HUES64 (cell line): ENCODE data around the gene NEK11.

Experiments
- H3K27ac ChIP-seq: 2 replicates; pipeline ENCODE4 v1.7.0; 2013; ENCODE audit warnings: low read depth, low read length, inconsistent platforms
- H3K27me3 ChIP-seq: 2 replicates; pipeline ENCODE4 v1.6.1; 2013; ENCODE audit warnings: mild to moderate bottlenecking, low read length; ENCODE audit not compliant: insufficient read depth
- H3K36me3 ChIP-seq: 2 replicates; pipeline ENCODE4 v1.6.1; 2013; ENCODE audit warnings: mild to moderate bottlenecking, low read length; ENCODE audit not compliant: insufficient read depth
- H3K4me1 ChIP-seq: 2 replicates; pipeline ENCODE4 v1.6.1; 2013; ENCODE audit warnings: mild to moderate bottlenecking, low read length, moderate library complexity; ENCODE audit not compliant: insufficient read depth
- H3K4me3 ChIP-seq: 2 replicates; pipeline ENCODE4 v1.5.1; 2013; ENCODE audit warnings: mild to moderate bottlenecking, low read length, moderate library complexity
- H3K9ac ChIP-seq: 2 replicates; pipeline ENCODE4 v1.6.1; 2013; ENCODE audit warnings: mild to moderate bottlenecking, low read depth, low read length
- H3K9me3 ChIP-seq: 2 replicates; pipeline ENCODE4 v1.6.1; 2013; ENCODE audit warnings: low read depth, low read length; ENCODE audit not compliant: insufficient read depth
- WGBS: fragments of 150-250, 120-280 bp; methylation state at CpG from one replicate; pipeline ENCODE4 v1.1.7; 2013; ENCODE audit warnings: missing lambda C conversion rate; 5-methylcytosine and 5-hydroxymethylcytosine counted together

Gene NEK11

GRCh38 chr3:131079086-131079485 lies 52.4 kb downstream of the NEK11 start:
- Histone ChIP-seq H3K27me3 (no peaks in the 10 kb centered on the region), H3K9ac (no peak overlapping the region), H3K9me3 (no peaks in the 10 kb centered on the region), H3K4me3 (no peak overlapping the region), H3K36me3 (no peaks in the 10 kb centered on the region), H3K4me1 (peaks cover 21% of the 10 kb centered on the region), H3K27ac (no peak overlapping the region)
- no CpG with 5 or more reads among the region's 1 CpG for WGBS

DNA sequence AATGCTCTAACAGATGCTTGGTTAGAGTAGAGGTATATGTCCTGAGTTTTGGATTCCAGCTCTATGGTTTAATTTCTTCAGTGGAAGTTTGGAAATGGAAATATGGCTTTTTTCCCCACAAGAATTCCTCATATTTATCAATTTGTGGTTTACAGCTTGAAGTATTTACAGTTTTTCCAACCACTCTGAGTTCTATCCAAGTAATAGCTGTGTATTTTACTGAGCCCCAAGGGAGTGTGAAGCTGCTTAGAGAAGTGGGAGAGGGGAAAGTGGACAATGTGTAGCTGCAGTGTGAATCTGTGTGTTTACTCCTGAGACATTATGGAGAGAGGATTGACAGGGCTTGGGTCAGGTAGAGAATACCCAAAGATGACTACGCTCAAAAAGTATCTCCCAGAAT lies 54.5 kb downstream of the NEK11 start:
- H3K36me3 ChIP-seq, result no peaks in the 10 kb centered on the region
- no peak overlapping the region for H3K4me3 ChIP-seq
- 93% methylated on average over 1 of the region's 1 CpG for WGBS
- H3K9ac ChIP-seq, result no peak overlapping the region
- no peaks in the 10 kb centered on the region for H3K27me3 ChIP-seq
- H3K9me3 ChIP-seq, result no peaks in the 10 kb centered on the region
- H3K27ac ChIP-seq, result no peak overlapping the region
- H3K4me1 ChIP-seq, result peaks cover 21% of the 10 kb centered on the region

DNA sequence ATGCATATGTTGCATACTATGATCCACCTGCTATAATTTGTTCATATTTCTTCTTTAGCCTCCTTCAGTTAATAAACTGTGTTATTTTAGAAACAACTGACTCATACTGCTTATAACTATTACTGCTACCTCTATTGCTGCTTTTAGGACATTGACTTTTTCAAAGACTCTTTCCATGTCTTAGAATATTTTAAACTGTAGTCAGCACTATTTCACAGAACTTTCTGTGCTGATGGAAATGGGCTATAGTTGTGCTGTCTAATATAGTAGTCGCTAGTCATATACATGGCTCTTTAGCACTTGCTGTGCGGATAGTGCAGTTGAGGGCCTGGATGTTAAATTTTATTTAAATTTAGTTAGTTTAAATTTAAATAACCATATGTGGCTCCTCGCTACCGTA lies 55.6 kb downstream of the NEK11 start:
- Histone ChIP-seq H3K4me1 (peaks cover 14% of the 10 kb centered on the region), H3K27me3 (no peaks in the 10 kb centered on the region), H3K4me3 (no peak overlapping the region), H3K27ac (no peak overlapping the region), H3K9me3 (no peaks in the 10 kb centered on the region), H3K9ac (no peak overlapping the region), H3K36me3 (no peaks in the 10 kb centered on the region)
- WGBS, result 100% methylated on average over 2 of the region's 4 CpGs

DNA sequence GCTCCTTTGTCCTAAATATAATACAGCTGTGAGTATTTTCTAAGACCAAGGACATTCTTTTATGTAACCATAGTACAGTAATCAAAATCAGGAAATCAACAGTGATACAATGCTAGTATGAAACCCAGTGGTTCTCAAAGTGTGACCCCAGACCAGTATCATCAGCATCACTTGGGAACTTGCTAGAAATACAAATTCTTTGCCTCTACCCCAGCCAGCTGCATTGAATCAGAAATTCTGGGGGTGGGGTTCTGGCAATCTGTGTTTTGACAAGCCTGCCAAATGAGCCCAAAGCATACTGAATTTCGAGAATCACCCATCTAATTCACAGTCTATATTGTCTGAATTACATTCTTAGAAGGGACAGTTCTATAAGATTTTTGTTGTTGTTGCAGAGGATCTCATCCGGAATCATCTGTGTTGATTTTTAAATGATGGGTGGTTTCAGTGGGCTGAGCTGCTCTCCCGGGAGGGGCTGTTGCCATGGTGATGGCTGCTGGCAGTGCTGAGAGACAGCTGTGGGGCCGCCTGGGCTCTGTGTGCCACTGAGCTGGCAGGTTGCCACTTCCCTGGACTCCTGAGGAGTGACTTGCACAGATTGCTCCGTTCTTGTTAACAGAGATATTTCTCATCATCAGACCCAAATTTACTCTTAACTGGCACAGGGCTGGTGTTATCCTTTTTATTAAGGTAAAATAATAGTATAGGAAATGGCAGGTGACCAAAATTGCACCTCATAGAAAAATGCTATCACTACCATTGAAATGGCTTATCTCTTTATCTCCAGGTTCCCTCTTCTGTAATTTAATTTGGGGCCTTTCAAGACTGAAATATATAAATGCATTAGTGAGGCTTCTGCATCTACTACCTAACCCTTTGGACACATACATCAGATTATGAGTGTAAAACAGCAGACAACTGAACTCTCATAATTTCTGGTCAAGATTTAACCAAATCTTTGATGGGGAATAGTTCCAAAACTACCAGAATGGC lies 56.5 kb downstream of the NEK11 start:
- H3K9me3 ChIP-seq, result no peaks in the 10 kb centered on the region
- H3K4me1 ChIP-seq, result peaks cover 6% of the 10 kb centered on the region
- no peak overlapping the region for H3K27ac ChIP-seq
- H3K27me3 ChIP-seq, result no peaks in the 10 kb centered on the region
- no peak overlapping the region for H3K9ac ChIP-seq
- H3K4me3 ChIP-seq, result no peak overlapping the region
- H3K36me3 ChIP-seq, result no peaks in the 10 kb centered on the region
- 63% methylated on average over 4 of the region's 5 CpGs for WGBS

DNA sequence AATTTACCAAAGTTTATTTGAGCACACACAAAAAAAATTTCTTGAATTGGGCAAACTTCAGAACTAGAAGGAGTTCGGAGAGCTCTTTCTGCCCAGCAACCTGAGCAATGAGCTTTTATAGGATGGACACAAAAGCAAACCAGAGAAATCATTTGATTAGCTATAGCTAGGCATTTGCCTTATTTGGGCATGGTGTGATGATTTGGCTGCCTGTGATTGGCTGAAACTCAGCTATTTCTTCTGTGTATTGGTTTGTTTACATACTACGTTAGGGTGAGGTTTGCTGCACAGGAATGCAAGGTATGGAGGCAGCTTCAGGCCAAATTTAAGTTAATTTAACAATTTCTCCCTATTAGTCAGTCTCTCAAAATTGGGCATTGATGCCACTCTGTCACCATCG lies 65.1 kb downstream of the NEK11 start:
- no peaks in the 10 kb centered on the region for H3K36me3 ChIP-seq
- H3K9me3 ChIP-seq, result no peaks in the 10 kb centered on the region
- no peaks in the 10 kb centered on the region for H3K27me3 ChIP-seq
- peak overlapping the region; percentile 42; the same call in 1 of the 2 replicates for H3K27ac ChIP-seq
- H3K4me1 ChIP-seq, result peaks cover 5% of the 10 kb centered on the region; the same call in 1 of the 2 replicates
- H3K9ac ChIP-seq, result no peak overlapping the region
- no peak overlapping the region for H3K4me3 ChIP-seq
- WGBS, result 83% methylated on average over 3 of the region's 3 CpGs

- Histone ChIP-seq H3K4me1 (no peaks in the 10 kb centered on the region), H3K9me3 (no peaks in the 10 kb centered on the region), H3K4me3 (no peak overlapping the region), H3K36me3 (no peaks in the 10 kb centered on the region), H3K27me3 (no peaks in the 10 kb centered on the region), H3K27ac (no peak overlapping the region), H3K9ac (no peak overlapping the region)
- 99% methylated on average over 4 of the region's 4 CpGs for WGBS
Measured at GRCh38 chr3:131107637-131108433, 81.2 kb downstream of the NEK11 start.

GRCh38 chr3:131109156-131109555 lies 82.5 kb downstream of the NEK11 start:
- H3K27ac ChIP-seq, result no peak overlapping the region
- no peak overlapping the region for H3K4me3 ChIP-seq
- no peak overlapping the region for H3K9ac ChIP-seq
- H3K36me3 ChIP-seq, result no peaks in the 10 kb centered on the region
- no peaks in the 10 kb centered on the region for H3K4me1 ChIP-seq
- H3K27me3 ChIP-seq, result no peaks in the 10 kb centered on the region
- H3K9me3 ChIP-seq, result no peaks in the 10 kb centered on the region

- Histone ChIP-seq H3K4me3 (no peak overlapping the region), H3K9me3 (no peaks in the 10 kb centered on the region), H3K27me3 (no peaks in the 10 kb centered on the region), H3K27ac (no peak overlapping the region), H3K4me1 (no peaks in the 10 kb centered on the region), H3K36me3 (no peaks in the 10 kb centered on the region), H3K9ac (no peak overlapping the region)
- WGBS, result 89% methylated on average over 1 of the region's 1 CpG
Measured at GRCh38 chr3:131110087-131110486, 83.4 kb downstream of the NEK11 start.

GRCh38 chr3:131114256-131114655 lies 87.6 kb downstream of the NEK11 start:
- Histone ChIP-seq H3K9me3 (no peaks in the 10 kb centered on the region), H3K4me3 (no peak overlapping the region), H3K27ac (no peak overlapping the region), H3K27me3 (no peaks in the 10 kb centered on the region), H3K36me3 (no peaks in the 10 kb centered on the region), H3K9ac (no peak overlapping the region), H3K4me1 (no peaks in the 10 kb centered on the region)
- 93% methylated on average over 3 of the region's 3 CpGs for WGBS

DNA sequence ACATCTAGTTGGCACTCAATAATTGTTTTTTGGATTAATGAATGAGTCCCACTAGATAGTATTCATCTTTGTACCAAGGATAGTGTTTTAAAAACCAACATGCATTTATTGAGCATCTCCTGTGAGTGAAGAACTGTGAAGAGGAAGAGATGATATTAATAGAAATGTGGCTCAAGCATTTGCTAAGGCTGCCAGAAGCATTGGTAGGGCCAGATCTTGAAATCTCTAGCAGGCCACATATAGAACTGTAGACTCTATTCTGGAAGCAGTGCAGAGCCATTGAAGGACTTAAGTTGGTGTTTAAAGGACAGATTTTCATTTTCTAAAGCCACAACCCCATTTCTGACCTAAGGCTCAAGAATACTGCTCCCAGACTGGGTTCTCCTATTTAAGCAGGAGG lies 99.0 kb downstream of the NEK11 start:
- no peak overlapping the region for H3K4me3 ChIP-seq
- H3K27me3 ChIP-seq, result no peaks in the 10 kb centered on the region
- no peak overlapping the region for H3K9ac ChIP-seq
- H3K9me3 ChIP-seq, result peaks cover 20% of the 10 kb centered on the region
- H3K4me1 ChIP-seq, result no peaks in the 10 kb centered on the region
- H3K27ac ChIP-seq, result no peak overlapping the region
- H3K36me3 ChIP-seq, result no peaks in the 10 kb centered on the region

DNA sequence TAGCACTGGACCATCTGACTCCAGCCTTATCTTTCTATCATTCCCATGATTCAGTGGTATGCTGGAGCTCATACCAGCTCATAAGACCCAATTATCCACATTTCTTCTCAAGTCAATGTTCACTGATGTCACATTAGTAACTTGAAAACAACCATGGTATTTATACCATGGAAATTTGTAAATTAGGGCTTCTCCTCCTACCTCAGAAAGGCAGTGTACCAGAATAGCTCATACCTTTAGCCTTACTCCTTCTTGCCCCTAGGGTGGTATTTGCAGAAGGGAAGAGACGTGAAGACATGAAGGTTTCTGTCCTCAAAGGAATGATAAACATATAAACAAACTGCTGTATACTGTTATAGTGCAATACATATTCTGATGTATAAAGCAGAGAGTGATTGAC lies 114.2 kb downstream of the NEK11 start:
- Histone ChIP-seq H3K9me3 (no peaks in the 10 kb centered on the region; the same call in 1 of the 2 replicates), H3K4me1 (no peaks in the 10 kb centered on the region), H3K36me3 (no peaks in the 10 kb centered on the region), H3K9ac (no peak overlapping the region), H3K27me3 (no peaks in the 10 kb centered on the region), H3K4me3 (no peak overlapping the region), H3K27ac (no peak overlapping the region)
- WGBS, result no CpG with 5 or more reads among the region's 1 CpG
